ENCODE data around the gene WBP1. TPM values are rescaled to one million over a fixed set of nuclear protein-coding genes. Genes with fewer than 3 reads are reported as not detected.

The WBP1 gene
- total and polyA plus RNA-seq, 10 of the 15 experiments (the other 5 are each of a cell fraction or from before 2014, with no cell fraction given), result 4.2 to 76.8 (median 43.8) TPM

- TF ChIP-seq ZNF687 (IDR thresholded peaks at IDR 0.05), result peak; percentile 64; the same call in 1 of the 2 replicates
- TF ChIP-seq SP1 (IDR thresholded peaks at IDR 0.05; ENCODE audit: low read depth, low read length), result no peak
- TF ChIP-seq ZNF384 (IDR thresholded peaks at IDR 0.05; ENCODE audit: borderline replicate concordance, low read depth, low read length), result no peak
- no peak for TF ChIP-seq CHD1 (IDR thresholded peaks at IDR 0.05; ENCODE audit: low read depth, low read length)
- no peak for TF ChIP-seq ZNF24 (IDR thresholded peaks at IDR 0.05)
- TF ChIP-seq RAD51 (IDR thresholded peaks at IDR 0.05), result no peak
- TF ChIP-seq SMC3 (IDR thresholded peaks at IDR 0.05; ENCODE audit: borderline replicate concordance, low read length), result no peak
- no peak for TF ChIP-seq NFIC (IDR thresholded peaks at IDR 0.05; ENCODE audit: low read depth, low read length)
- TF ChIP-seq MXI1 (IDR thresholded peaks at IDR 0.05; ENCODE audit: low read depth, low read length), result peak; percentile 56; the same call in 1 of the 2 replicates
- no peak for TF ChIP-seq ZNF622 (IDR thresholded peaks at IDR 0.05)
- TF ChIP-seq ATF7 (IDR thresholded peaks at IDR 0.05; ENCODE audit: low read depth), result no peak
- TF ChIP-seq JUND (IDR thresholded peaks at IDR 0.05; ENCODE audit: low read depth, low read length), result no peak
- no peak for TF ChIP-seq RB1 (IDR thresholded peaks at IDR 0.05; ENCODE audit: borderline replicate concordance)
- 0 out of 2 replicates have a peak, but pooled peaks have one; percentile 36 for TF ChIP-seq LARP7 (IDR thresholded peaks at IDR 0.05)
- TF ChIP-seq EGR1 (IDR thresholded peaks at IDR 0.05; ENCODE audit: borderline replicate concordance in 1 of 2, low read depth in 2 of 2, low read length in 2 of 2), result peak in 1 of 2 experiments; percentile 81; a peak in 2 of 3 replicates
- TF ChIP-seq CEBPB (IDR thresholded peaks at IDR 0.05; ENCODE audit: borderline replicate concordance in 1 of 2, low read depth in 2 of 2, low read length in 2 of 2), result no peak
- TF ChIP-seq GATAD2B (conservative IDR thresholded peaks at IDR 0.05; ENCODE audit: low read depth), result no peak; the same call in 1 of the 2 replicates
- TF ChIP-seq HDGF (IDR thresholded peaks at IDR 0.05), result no peak
- TF ChIP-seq ZBTB11 (CRISPR knock-in tag; IDR thresholded peaks at IDR 0.05), result no peak
- TF ChIP-seq NR2C1 (IDR thresholded peaks at IDR 0.05), result no peak
- no peak for TF ChIP-seq MTA2 (IDR thresholded peaks at IDR 0.05; ENCODE audit: low read depth)
- 0 out of 2 replicates have a peak, but pooled peaks have one; percentile 37 for TF ChIP-seq TAF1 (IDR thresholded peaks at IDR 0.05; ENCODE audit: borderline replicate concordance, low read depth, low read length)
- TF ChIP-seq ESRRA (IDR thresholded peaks at IDR 0.05; ENCODE audit: low read length), result no peak
- no peak for TF ChIP-seq ASH2L (IDR thresholded peaks at IDR 0.05; ENCODE audit: borderline replicate concordance, low read depth)
These were observed 17.7 kb upstream of the WBP1 start (continued) for GRCh38 chr2:74440378-74441169.
